ENCODE results near the gene F2RL3.

GRCh38 chr19:16903347-16903746 lies 14.5 kb downstream of the F2RL3 start:
- TF ChIP-seq CTCF (IDR thresholded peaks at IDR 0.05; ENCODE audit: insufficient read depth, low read depth, low read length) (no peak), EZH2 (IDR thresholded peaks at IDR 0.05; ENCODE audit: insufficient read depth, low read length) (no peak)
